Measurements from ENCODE around the gene BICC1. TPM values are rescaled to one million over a fixed set of nuclear protein-coding genes. Genes with fewer than 3 reads are reported as not detected.
A peak's percentile ranks its signal among the peaks of the same experiment; 100 is the strongest.

BICC1 gene
- total RNA-seq, 1 experiment from 2014 or later = 70.2 TPM

DNA sequence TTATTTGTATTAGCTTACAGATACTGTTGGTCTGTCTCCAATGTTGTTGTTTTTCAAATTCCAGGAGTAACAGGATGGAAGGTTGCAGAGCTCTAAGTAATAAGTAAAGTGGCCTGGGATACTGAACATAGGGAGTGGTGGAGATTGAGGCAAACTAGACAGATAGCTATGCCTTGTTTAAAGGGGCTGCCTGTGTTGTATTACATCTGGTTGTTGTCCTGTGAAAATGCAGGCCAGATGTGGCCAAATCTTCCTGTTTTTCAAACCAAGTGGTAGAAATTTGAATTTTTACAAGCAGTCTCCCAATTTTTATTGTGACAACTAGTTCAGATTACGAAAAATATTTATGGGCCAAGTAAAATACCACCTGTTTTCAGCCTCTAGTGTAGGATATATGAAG, 33.5 kb downstream of the BICC1 start:
- CTCF ChIA-PET = interaction anchor here (0.5 to 1.4 kb wide), 5 partner anchors 15 to 220 kb away, joined by 3 to 5 read pairs (median 3); no protein-coding TSS in a partner anchor
- no peaks in the 10 kb centered on the region for H3K9me3 Mint-ChIP-seq (ENCODE audit: low read depth, unreplicated experiment)
- no peak overlapping the region for H3K4me3 Mint-ChIP-seq (ENCODE audit: low read depth, unreplicated experiment)
- no peak overlapping the region for H3K27ac Mint-ChIP-seq (ENCODE audit: unreplicated experiment)
- no peak for DNase-seq
- peaks cover 65% of the 10 kb centered on the region for H3K4me1 Mint-ChIP-seq (ENCODE audit: low read depth, unreplicated experiment)
- TF ChIP-seq, protein P1, sequence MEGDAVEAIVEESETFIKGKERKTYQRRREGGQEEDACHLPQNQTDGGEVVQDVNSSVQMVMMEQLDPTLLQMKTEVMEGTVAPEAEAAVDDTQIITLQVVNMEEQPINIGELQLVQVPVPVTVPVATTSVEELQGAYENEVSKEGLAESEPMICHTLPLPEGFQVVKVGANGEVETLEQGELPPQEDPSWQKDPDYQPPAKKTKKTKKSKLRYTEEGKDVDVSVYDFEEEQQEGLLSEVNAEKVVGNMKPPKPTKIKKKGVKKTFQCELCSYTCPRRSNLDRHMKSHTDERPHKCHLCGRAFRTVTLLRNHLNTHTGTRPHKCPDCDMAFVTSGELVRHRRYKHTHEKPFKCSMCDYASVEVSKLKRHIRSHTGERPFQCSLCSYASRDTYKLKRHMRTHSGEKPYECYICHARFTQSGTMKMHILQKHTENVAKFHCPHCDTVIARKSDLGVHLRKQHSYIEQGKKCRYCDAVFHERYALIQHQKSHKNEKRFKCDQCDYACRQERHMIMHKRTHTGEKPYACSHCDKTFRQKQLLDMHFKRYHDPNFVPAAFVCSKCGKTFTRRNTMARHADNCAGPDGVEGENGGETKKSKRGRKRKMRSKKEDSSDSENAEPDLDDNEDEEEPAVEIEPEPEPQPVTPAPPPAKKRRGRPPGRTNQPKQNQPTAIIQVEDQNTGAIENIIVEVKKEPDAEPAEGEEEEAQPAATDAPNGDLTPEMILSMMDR (IDR thresholded peaks at IDR 0.05; ENCODE audit: unreplicated experiment) = no peak
- no TSS peak for BruUV-seq (replicated peaks)
- intact Hi-C loops (cut with micrococcal nuclease; ENCODE audit: unreplicated experiment) = no loop called here
- no peaks in the 10 kb centered on the region for H3K27me3 Mint-ChIP-seq (ENCODE audit: unreplicated experiment)
- no peaks in the 10 kb centered on the region for H3K36me3 Mint-ChIP-seq (ENCODE audit: insufficient read depth, unreplicated experiment)

GRCh38 chr10:58546722-58547445, 34.2 kb downstream of the BICC1 start:
- intact Hi-C loops (cut with micrococcal nuclease; ENCODE audit: unreplicated experiment) = no loop called here
- TF ChIP-seq, protein P1 (IDR thresholded peaks at IDR 0.05; ENCODE audit: unreplicated experiment) = no peak
- Mint-ChIP-seq H3K27me3 (ENCODE audit: unreplicated experiment) (no peaks in the 10 kb centered on the region), H3K36me3 (ENCODE audit: insufficient read depth, unreplicated experiment) (no peaks in the 10 kb centered on the region), H3K4me1 (ENCODE audit: low read depth, unreplicated experiment) (peaks cover 72% of the 10 kb centered on the region), H3K4me3 (ENCODE audit: low read depth, unreplicated experiment) (no peak overlapping the region), H3K9me3 (ENCODE audit: low read depth, unreplicated experiment) (no peaks in the 10 kb centered on the region), H3K27ac (ENCODE audit: unreplicated experiment) (no peak overlapping the region)
- no TSS peak for BruUV-seq (replicated peaks)
- CTCF ChIA-PET = interaction anchor here (0.7 to 1.4 kb wide), 3 partner anchors 16 to 19 kb away, joined by 3 to 5 read pairs (median 3); no protein-coding TSS in a partner anchor
- no peak for DNase-seq

- DNase-seq = no peak
- no TSS peak for BruUV-seq (replicated peaks)
- no peaks in the 10 kb centered on the region for H3K27me3 Mint-ChIP-seq (ENCODE audit: unreplicated experiment)
- CTCF ChIA-PET = no interaction called here
- H3K36me3 Mint-ChIP-seq (ENCODE audit: insufficient read depth, unreplicated experiment) = no peaks in the 10 kb centered on the region
- no peak overlapping the region for H3K4me3 Mint-ChIP-seq (ENCODE audit: low read depth, unreplicated experiment)
- peaks cover 66% of the 10 kb centered on the region for H3K4me1 Mint-ChIP-seq (ENCODE audit: low read depth, unreplicated experiment)
- TF ChIP-seq, protein P1 (IDR thresholded peaks at IDR 0.05; ENCODE audit: unreplicated experiment) = no peak
- H3K9me3 Mint-ChIP-seq (ENCODE audit: low read depth, unreplicated experiment) = no peaks in the 10 kb centered on the region
- H3K27ac Mint-ChIP-seq (ENCODE audit: unreplicated experiment) = no peak overlapping the region
- intact Hi-C loops (cut with micrococcal nuclease; ENCODE audit: unreplicated experiment) = no loop called here
These were observed 35.3 kb downstream of the BICC1 start for GRCh38 chr10:58547963-58548362.

DNA sequence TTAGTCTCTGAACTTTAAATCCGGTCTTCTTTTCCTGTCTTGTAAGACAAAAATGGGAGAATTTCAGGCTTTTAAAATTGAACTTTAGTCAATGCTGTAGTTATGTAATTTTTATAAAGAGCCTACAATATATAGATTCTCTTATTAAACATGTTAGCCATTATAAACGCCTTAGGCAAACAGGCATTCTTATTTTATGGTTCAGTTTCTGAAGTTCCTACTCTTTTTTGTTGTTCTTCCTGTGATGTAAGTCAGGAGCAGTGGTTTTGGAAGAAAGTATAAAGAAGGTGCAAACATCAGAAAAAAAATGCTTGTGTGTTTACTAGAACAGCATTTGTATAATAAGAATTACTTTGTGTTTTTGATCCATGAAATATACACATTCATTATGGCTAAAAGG, 41.6 kb downstream of the BICC1 start:
- no peak for DNase-seq
- Mint-ChIP-seq H3K4me3 (ENCODE audit: low read depth, unreplicated experiment) (peak overlapping the region; percentile 32), H3K27ac (ENCODE audit: unreplicated experiment) (peak overlapping the region; percentile 89), H3K4me1 (ENCODE audit: low read depth, unreplicated experiment) (peaks cover 58% of the 10 kb centered on the region), H3K36me3 (ENCODE audit: insufficient read depth, unreplicated experiment) (no peaks in the 10 kb centered on the region), H3K9me3 (ENCODE audit: low read depth, unreplicated experiment) (no peaks in the 10 kb centered on the region), H3K27me3 (ENCODE audit: unreplicated experiment) (no peaks in the 10 kb centered on the region)
- TF ChIP-seq, protein P1 (IDR thresholded peaks at IDR 0.05; ENCODE audit: unreplicated experiment) = no peak
- BruUV-seq (replicated peaks) = no TSS peak
- CTCF ChIA-PET = interaction anchor here (0.8 to 1.6 kb wide), 5 partner anchors 23 to 870 kb away, joined by 3 to 6 read pairs (median 4); no protein-coding TSS in a partner anchor
- intact Hi-C loops (cut with micrococcal nuclease; ENCODE audit: unreplicated experiment) = loop anchor here (2.0 to 10.0 kb wide), 2 partner anchors 36 to 110 kb away; no protein-coding TSS in a partner anchor
